T-cell (primary cell): ENCODE measurements around the gene TSPEAR. TPM values are rescaled to one million over a fixed set of nuclear protein-coding genes. Genes with fewer than 3 reads are reported as not detected.

ENCODE experiments used
- ATAC-seq, 4 experiments: fragments of 200-7000 bp in 3 of 4; fragments of 150-1000 bp in 1 of 4; cut with Tn5 transposase; replicated peaks in 1 of 4; 1 replicate in 3 of 4; 2 replicates in 1 of 4; pipeline ENCODE4 v1.10.0; 2021; ENCODE audit warnings: moderate library complexity in 3 of 4, mild to moderate bottlenecking in 2 of 4, moderate number of reproducible peaks in 1 of 4
- CTCF ChIA-PET, 2 donors: fragments of 300-600 bp; sonication (Branson Sonifier 250); formaldehyde crosslinking; loops; one replicate each; lab custom pipeline; 2022; ENCODE audit warnings: antibody characterized with exemption in 2 of 2; lab: Charles Lee
- POLR2A ChIA-PET, 2 donors: fragments of 300-600 bp; sonication (Branson Sonifier 250); formaldehyde crosslinking; loops; one replicate each; lab custom pipeline; 2022; ENCODE audit warnings: antibody characterized with exemption in 2 of 2; lab: Charles Lee
- DNase-seq, 35 experiments: peaks; one replicate each; pipeline versions ENCODE4 v3.0.0 to v3.0.0-alpha.2; 2013 to 2023
- H3K27ac ChIP-seq: one replicate; pipeline ENCODE4 v1.5.1; 2013; ENCODE audit warnings: low read length
- H3K27me3 ChIP-seq, 2 experiments: replicated peaks in 1 of 2; 1 replicate in 1 of 2; 2 replicates in 1 of 2; pipeline versions ENCODE4 v1.6.1 to v1.7.0; 2013; ENCODE audit warnings: low read length in 1 of 2, mixed read lengths in 1 of 2; ENCODE audit not compliant: control insufficient read depth in 2 of 2, insufficient read depth in 2 of 2; ENCODE audit errors: extremely low read depth in 1 of 2
- H3K36me3 ChIP-seq, 2 donors: 1 replicate in 1 of 2; 2 replicates in 1 of 2; pipeline versions ENCODE4 v1.6.1 to v1.7.0; 2013; ENCODE audit warnings: low read length in 1 of 2; ENCODE audit not compliant: control insufficient read depth in 2 of 2, insufficient read depth in 1 of 2; ENCODE audit errors: extremely low read depth in 1 of 2
- H3K4me1 ChIP-seq, 2 experiments: 1 replicate in 1 of 2; 2 replicates in 1 of 2; pipeline versions ENCODE4 v1.6.1 to v1.7.0; 2013; ENCODE audit warnings: low read length in 2 of 2, mixed read lengths in 1 of 2; ENCODE audit not compliant: insufficient read depth in 2 of 2, control insufficient read depth in 1 of 2; ENCODE audit errors: extremely low read depth in 1 of 2
- H3K4me3 ChIP-seq, 2 donors: 1 replicate in 1 of 2; 2 replicates in 1 of 2; pipeline versions ENCODE4 v1.5.1 to v1.7.0; 2013; ENCODE audit warnings: mild to moderate bottlenecking in 2 of 2, low read length in 1 of 2, moderate library complexity in 1 of 2; ENCODE audit not compliant: control insufficient read depth in 1 of 2; ENCODE audit errors: extremely low read depth in 1 of 2
- H3K9me3 ChIP-seq: 2 replicates; pipeline ENCODE4 v1.7.0; 2013
- H3K27ac Mint-ChIP-seq, 2 donors: one replicate each; pipeline ENCODE4 v1.8.0; 2020 to 2021; ENCODE audit warnings: mild to moderate bottlenecking in 2 of 2, mixed read lengths in 2 of 2
- H3K27me3 Mint-ChIP-seq, 2 donors: one replicate each; pipeline ENCODE4 v1.8.0; 2021 to 2022; ENCODE audit warnings: mixed read lengths in 2 of 2
- H3K36me3 Mint-ChIP-seq: one replicate; pipeline ENCODE4 v1.8.0; 2021; ENCODE audit warnings: mixed read lengths
- H3K4me1 Mint-ChIP-seq, 3 donors: one replicate each; pipeline ENCODE4 v1.8.0; 2020 to 2022; ENCODE audit warnings: mixed read lengths in 3 of 3, mild to moderate bottlenecking in 1 of 3
- H3K4me3 Mint-ChIP-seq, 3 donors: one replicate each; pipeline ENCODE4 v1.8.0; 2020 to 2022; ENCODE audit warnings: mild to moderate bottlenecking in 3 of 3, mixed read lengths in 3 of 3, moderate library complexity in 3 of 3
- H3K9me3 Mint-ChIP-seq, 3 donors: one replicate each; pipeline ENCODE4 v1.8.0; 2020 to 2022; ENCODE audit warnings: mixed read lengths in 3 of 3
- WGBS: methylation state at CpG from one replicate; pipeline ENCODE4 v1.1.5; 2013; ENCODE audit warnings: missing lambda C conversion rate; ENCODE audit not compliant: insufficient coverage; 5-methylcytosine and 5-hydroxymethylcytosine counted together
- total RNA-seq, 35 experiments: library from RNA in 6 of 35; stranded (reverse) in 6 of 35; fragments of 120-200 nt in 1 of 35; gene quantifications; one replicate each; pipeline versions ENCODE4 v1.2.1 to v1.2.4 and lab custom pipeline; 2013 to 2026

Gene TSPEAR
- total RNA-seq, 5 donors from 2014 or later (not counting 1 experiment from before 2014, with no cell fraction given), result not detected

DNA sequence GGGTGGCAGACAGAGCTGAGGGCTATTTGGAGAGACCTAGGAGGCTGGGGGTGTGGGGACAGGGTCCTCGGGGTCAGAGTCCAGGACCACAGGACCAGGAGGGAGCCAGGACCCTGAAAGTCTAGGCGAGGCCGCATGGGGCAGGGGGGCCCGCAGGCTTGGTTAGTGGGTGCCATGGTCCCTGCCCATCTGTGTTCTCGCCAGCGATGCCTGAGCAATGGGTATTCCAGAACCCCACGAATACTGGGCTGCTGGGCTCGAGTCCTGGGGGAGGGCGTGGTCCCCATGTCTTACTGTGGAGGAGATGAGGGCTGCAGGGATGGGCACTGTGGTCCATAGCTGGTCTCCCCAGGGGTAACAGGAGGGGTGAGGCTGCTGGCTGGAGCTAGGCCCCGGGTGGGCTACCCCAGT is 121.1 kb downstream of the TSPEAR start:
- Mint-ChIP-seq H3K4me3 (no peak overlapping the region), H3K4me1 (peaks cover 0 to 2% (median 0%) of the 10 kb centered on the region in 3 donors), H3K27me3 (peaks cover 12 to 37% of the 10 kb centered on the region in 2 donors), H3K9me3 (no peaks in the 10 kb centered on the region), H3K27ac (no peak overlapping the region), H3K36me3 (no peaks in the 10 kb centered on the region)
- POLR2A ChIA-PET, result no interaction called here
- WGBS, result 61% methylated on average over 4 of the region's 10 CpGs
- DNase-seq (no peak), ATAC-seq (no peak)
- no peaks in the 10 kb centered on the region for H3K36me3 ChIP-seq
- H3K27me3 ChIP-seq, result peaks cover 0 to 34% of the 10 kb centered on the region in 2 experiments
- H3K9me3 ChIP-seq, result no peaks in the 10 kb centered on the region
- H3K4me3 ChIP-seq, result no peak overlapping the region
- peaks cover 0 to 2% of the 10 kb centered on the region in 2 experiments for H3K4me1 ChIP-seq
- CTCF ChIA-PET, result no interaction called here
- H3K27ac ChIP-seq, result no peak overlapping the region

DNA sequence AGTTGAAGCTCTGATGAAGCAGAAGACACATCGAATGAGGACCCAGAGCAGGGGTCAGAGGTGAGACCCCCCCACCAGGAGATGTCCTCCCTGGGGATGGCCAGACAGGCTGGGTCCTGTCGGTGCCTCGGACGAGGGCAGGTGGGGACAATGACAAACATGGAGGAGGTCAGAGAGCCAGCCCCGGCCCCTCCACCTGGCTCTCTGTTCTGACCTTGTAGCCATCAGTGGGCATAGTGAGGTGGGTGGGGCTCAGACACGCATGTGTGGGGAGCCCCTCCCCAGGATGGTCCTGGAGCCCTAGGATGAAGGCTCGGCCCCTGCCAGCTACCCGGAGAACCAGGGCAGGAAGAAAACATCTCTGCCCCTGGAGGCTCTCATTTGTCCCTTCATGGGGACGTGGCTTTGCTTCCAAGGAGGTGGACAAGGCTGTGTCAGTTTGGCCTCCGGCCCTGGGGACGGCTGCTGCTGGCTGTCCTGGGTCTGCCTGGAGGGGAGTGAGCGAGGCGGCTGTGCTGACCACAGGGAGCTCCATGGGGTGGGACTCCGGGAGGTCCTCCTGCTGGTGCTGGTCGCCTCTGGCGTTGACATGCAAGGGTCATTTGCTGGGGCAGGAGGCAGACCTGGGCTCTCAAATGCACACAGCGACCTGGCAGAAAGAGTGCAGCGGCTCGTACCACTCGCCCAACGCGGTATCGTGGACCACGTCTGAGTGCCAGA is 121.6 kb downstream of the TSPEAR start:
- Histone ChIP-seq H3K4me1 (peaks cover 0 to 2% of the 10 kb centered on the region in 2 experiments), H3K9me3 (no peaks in the 10 kb centered on the region), H3K4me3 (no peak overlapping the region), H3K27ac (no peak overlapping the region), H3K27me3 (peaks cover 0 to 34% of the 10 kb centered on the region in 2 experiments), H3K36me3 (no peaks in the 10 kb centered on the region)
- Mint-ChIP-seq H3K36me3 (no peaks in the 10 kb centered on the region), H3K27me3 (peaks cover 16 to 40% of the 10 kb centered on the region in 2 donors), H3K27ac (no peak overlapping the region), H3K9me3 (no peaks in the 10 kb centered on the region), H3K4me1 (peaks cover 0 to 2% (median 0%) of the 10 kb centered on the region in 3 donors), H3K4me3 (no peak overlapping the region)
- ChIA-PET POLR2A (no interaction called here), CTCF (no interaction called here)
- no peak for DNase-seq
- 85% methylated on average over 20 of the region's 24 CpGs for WGBS
- ATAC-seq, result no peak

DNA sequence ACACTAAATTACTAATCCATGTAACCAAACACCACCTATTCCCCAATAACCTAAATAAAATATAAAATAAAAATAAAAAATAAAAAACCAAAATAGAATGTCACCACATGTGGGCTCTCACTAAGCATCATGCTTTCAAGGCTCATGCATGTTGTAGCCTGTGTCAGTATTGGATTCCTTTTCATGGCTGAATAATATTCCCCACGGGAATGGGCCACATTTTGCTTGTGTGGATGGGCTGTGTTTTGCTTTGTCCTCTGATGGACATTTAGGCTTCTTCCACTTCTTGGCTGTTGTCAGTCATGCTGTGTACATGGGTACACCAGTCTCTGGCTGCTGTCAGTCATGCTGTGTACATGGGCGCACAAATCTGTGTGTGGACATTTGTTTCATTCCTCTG is 122.3 kb downstream of the TSPEAR start:
- H3K27me3 ChIP-seq, result peaks cover 0 to 34% of the 10 kb centered on the region in 2 experiments
- 100% methylated on average over 1 of the region's 2 CpGs for WGBS
- DNase-seq (no peak), ATAC-seq (no peak)
- Mint-ChIP-seq H3K36me3 (no peaks in the 10 kb centered on the region), H3K4me1 (peaks cover 4 to 7% (median 6%) of the 10 kb centered on the region in 3 donors), H3K4me3 (no peak overlapping the region), H3K9me3 (no peaks in the 10 kb centered on the region), H3K27ac (no peak overlapping the region), H3K27me3 (peaks cover 21 to 44% of the 10 kb centered on the region in 2 donors)
- ChIA-PET CTCF (no interaction called here), POLR2A (no interaction called here)
- H3K36me3 ChIP-seq, result no peaks in the 10 kb centered on the region
- no peaks in the 10 kb centered on the region for H3K9me3 ChIP-seq
- H3K4me1 ChIP-seq, result peaks cover 0 to 2% of the 10 kb centered on the region in 2 experiments
- H3K4me3 ChIP-seq, result no peak overlapping the region
- no peak overlapping the region for H3K27ac ChIP-seq

DNA sequence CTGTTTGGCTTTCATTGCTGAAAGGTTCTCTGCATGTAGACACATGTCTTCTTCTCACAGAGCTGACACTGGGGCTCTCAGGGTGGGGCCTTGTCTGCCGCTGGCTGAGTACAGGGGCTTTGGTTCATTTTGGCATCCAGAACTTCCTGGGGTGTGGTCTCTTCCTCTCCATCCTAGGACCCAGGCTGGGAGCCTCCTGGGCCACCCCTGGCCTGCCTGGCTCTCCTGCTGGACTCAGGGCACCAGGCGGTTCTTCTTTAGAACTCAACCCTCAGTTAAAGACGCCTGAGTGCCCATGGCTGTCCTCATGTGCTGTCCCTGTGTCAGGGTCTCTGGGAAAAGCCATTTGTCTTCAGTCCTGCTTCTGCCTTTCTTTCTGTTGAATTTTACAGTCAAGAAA is 125.5 kb downstream of the TSPEAR start:
- Mint-ChIP-seq H3K4me3 (no peak overlapping the region), H3K9me3 (peaks cover 4 to 9% (median 8%) of the 10 kb centered on the region in 3 donors), H3K4me1 (peaks cover 18 to 24% (median 22%) of the 10 kb centered on the region in 3 donors), H3K27me3 (peaks cover 22 to 44% of the 10 kb centered on the region in 2 donors), H3K36me3 (no peaks in the 10 kb centered on the region), H3K27ac (peak overlapping the region in 1 of 2 donors; percentile 6)
- ChIA-PET POLR2A (no interaction called here), CTCF (no interaction called here)
- H3K27ac ChIP-seq, result no peak overlapping the region
- H3K9me3 ChIP-seq, result no peaks in the 10 kb centered on the region
- no peaks in the 10 kb centered on the region for H3K36me3 ChIP-seq
- 82% methylated on average over 3 of the region's 3 CpGs for WGBS
- no peak overlapping the region for H3K4me3 ChIP-seq
- peaks cover 0 to 24% of the 10 kb centered on the region in 2 experiments for H3K27me3 ChIP-seq
- H3K4me1 ChIP-seq, result peaks cover 0 to 4% of the 10 kb centered on the region in 2 experiments
- DNase-seq (no peak), ATAC-seq (no peak)

DNA sequence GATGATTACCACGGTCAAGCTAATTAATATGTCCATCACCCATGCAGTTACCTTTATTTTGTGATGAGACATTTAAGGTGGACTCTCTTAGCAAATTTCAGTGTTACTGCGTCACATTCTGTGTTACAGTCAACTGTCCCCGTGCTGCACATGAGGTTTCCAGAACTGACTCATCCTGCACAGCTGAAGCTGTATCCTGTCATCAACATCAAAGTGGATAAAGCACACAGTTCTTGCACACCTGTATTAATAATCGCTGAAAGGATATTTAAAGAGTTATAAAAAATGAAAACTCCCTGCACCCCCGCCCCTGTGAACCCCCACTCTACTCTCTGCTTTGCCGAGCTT is 127.6 kb downstream of the TSPEAR start:
- no peaks in the 10 kb centered on the region for H3K36me3 ChIP-seq
- CTCF ChIA-PET, result no interaction called here
- DNase-seq (peak in 9 of 35 experiments; percentile 7 to 24 (median 11)), ATAC-seq (peak; percentile 47 to 81 (median 71))
- H3K4me1 ChIP-seq, result peaks cover 0 to 4% of the 10 kb centered on the region in 2 experiments
- Mint-ChIP-seq H3K9me3 (peaks cover 8 to 13% (median 9%) of the 10 kb centered on the region in 3 donors), H3K4me3 (no peak overlapping the region), H3K4me1 (peaks cover 20 to 24% (median 22%) of the 10 kb centered on the region in 3 donors), H3K27ac (no peak overlapping the region), H3K27me3 (peaks cover 22 to 41% of the 10 kb centered on the region in 2 donors), H3K36me3 (no peaks in the 10 kb centered on the region)
- no CpG with 5 or more reads among the region's 6 CpGs for WGBS
- POLR2A ChIA-PET, result no interaction called here
- no peak overlapping the region for H3K4me3 ChIP-seq
- no peaks in the 10 kb centered on the region for H3K9me3 ChIP-seq
- H3K27ac ChIP-seq, result no peak overlapping the region
- H3K27me3 ChIP-seq, result peaks cover 0 to 11% of the 10 kb centered on the region in 2 experiments

DNA sequence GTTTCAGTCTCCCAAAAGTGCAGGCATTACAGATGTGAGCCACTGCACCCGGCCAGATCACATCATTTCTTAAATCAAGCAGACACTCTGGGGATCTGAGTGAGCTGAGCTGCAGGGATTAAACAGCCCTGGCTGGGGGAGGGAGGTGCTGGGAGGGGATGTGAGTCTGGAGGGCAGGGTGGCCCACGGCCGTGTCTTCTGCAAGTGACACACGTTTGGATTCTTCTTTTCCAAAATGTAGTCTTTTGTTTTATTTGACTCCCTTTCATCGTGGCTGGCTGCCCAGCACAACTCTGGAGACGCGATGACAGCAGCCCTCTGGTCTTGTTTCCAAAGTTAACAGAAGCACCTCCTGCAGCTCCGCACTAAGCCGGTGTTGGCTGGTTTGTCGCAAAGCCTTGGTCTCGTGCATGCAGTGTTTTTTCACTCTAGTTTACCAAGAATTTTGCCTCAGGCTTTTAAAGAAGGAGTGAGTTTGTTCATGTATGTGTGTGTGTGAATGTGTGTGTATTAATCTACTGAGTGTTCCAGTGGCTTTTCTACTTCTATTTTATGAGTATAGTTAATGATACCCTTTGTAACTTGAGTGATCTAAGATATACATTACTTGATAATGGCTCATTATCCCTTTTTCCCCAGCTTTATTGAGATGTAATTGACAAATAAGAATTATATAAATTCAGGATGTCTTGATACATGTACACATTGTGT is 128.1 kb downstream of the TSPEAR start:
- DNase-seq (no peak), ATAC-seq (no peak)
- H3K4me1 ChIP-seq, result peaks cover 0 to 4% of the 10 kb centered on the region in 2 experiments
- H3K27me3 Mint-ChIP-seq, result peaks cover 22 to 41% of the 10 kb centered on the region in 2 donors
- H3K27ac ChIP-seq, result no peak overlapping the region
- no peaks in the 10 kb centered on the region for H3K36me3 Mint-ChIP-seq
- no peak overlapping the region for H3K4me3 ChIP-seq
- H3K27me3 ChIP-seq, result peaks cover 0 to 15% of the 10 kb centered on the region in 2 experiments
- H3K9me3 ChIP-seq, result no peaks in the 10 kb centered on the region
- peaks cover 20 to 24% (median 22%) of the 10 kb centered on the region in 3 donors for H3K4me1 Mint-ChIP-seq
- no peak overlapping the region for H3K4me3 Mint-ChIP-seq
- peaks cover 8 to 14% (median 9%) of the 10 kb centered on the region in 3 donors for H3K9me3 Mint-ChIP-seq
- H3K36me3 ChIP-seq, result no peaks in the 10 kb centered on the region
- H3K27ac Mint-ChIP-seq, result no peak overlapping the region
- WGBS, result 60% methylated on average over 6 of the region's 11 CpGs
- POLR2A ChIA-PET, result no interaction called here
- CTCF ChIA-PET, result no interaction called here
